ENCODE results near the gene IFRD2. TPM values are rescaled to one million over a fixed set of nuclear protein-coding genes. Genes with fewer than 3 reads are reported as not detected.

IFRD2 gene
- total and polyA plus RNA-seq, 2 of the 13 experiments (the other 11 are each of a cell fraction or from before 2014, with no cell fraction given) = 32.8 to 96.1 TPM

DNA sequence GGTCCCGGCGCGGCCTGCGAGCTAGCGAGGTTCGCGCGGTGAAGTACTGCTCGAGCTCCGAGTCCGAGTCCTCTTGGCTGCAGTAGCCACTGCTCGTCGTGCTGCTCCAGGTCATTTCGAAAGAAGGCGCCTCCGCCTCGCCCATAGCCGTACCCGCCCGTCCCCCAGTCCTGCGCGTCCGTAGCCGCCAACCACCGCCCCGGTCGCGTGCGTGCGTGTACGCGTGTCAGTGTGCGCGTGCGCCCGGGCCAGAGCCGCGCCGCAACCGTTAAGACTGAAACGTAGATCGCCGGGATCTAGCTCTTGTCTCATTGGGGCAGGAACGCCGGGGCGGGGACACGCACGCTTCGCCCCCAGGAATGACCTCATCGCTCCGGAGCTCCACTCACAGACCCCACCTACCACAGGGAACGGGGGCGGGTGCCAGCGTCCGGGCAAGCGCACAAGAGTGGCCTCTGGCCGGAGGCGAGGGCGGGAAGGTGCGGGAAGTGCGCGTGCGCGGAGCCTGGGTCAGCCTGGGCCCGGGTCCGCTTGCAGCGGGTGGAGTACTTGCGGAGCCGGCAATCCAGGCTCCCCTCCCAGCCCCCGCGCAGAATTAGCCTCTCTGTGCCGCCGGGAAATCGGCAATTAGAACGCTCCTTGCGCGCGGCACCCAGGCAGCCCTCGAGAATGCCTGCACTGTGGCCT lies 45.1 kb upstream of the IFRD2 start (continued):
- TF ChIP-seq PRDM15 (CRISPR knock-in tag; IDR thresholded peaks at IDR 0.05) (0 out of 2 replicates have a peak, but pooled peaks have one; percentile 47), MTF2 (CRISPR knock-in tag; IDR thresholded peaks at IDR 0.05; ENCODE audit: borderline replicate concordance) (0 out of 2 replicates have a peak, but pooled peaks have one; percentile 62), STAT6 (CRISPR knock-in tag; IDR thresholded peaks at IDR 0.05; ENCODE audit: borderline replicate concordance) (peak; percentile 81; the same call in 1 of the 2 replicates), HMGA1 (CRISPR knock-in tag; conservative IDR thresholded peaks at IDR 0.05) (no peak), SOX6 (IDR thresholded peaks at IDR 0.05) (no peak), SOX6 (CRISPR knock-in tag; IDR thresholded peaks at IDR 0.05) (peak; percentile 66; the same call in 1 of the 2 replicates), ZBTB8A (CRISPR knock-in tag; IDR thresholded peaks at IDR 0.05; ENCODE audit: borderline replicate concordance, low read depth) (no peak), AKAP8 (CRISPR knock-in tag; IDR thresholded peaks at IDR 0.05) (0 out of 2 replicates have a peak, but pooled peaks have one; percentile 52), ZNF264 (CRISPR knock-in tag; IDR thresholded peaks at IDR 0.05) (no peak), MXI1 (IDR thresholded peaks at IDR 0.05; ENCODE audit: borderline replicate concordance, low read depth, low read length) (peak; percentile 92; the same call in 2 of the 3 replicates), RERE (CRISPR knock-in tag; IDR thresholded peaks at IDR 0.05; ENCODE audit: low read depth) (no peak)
- TF ChIP-seq, protein P1, sequence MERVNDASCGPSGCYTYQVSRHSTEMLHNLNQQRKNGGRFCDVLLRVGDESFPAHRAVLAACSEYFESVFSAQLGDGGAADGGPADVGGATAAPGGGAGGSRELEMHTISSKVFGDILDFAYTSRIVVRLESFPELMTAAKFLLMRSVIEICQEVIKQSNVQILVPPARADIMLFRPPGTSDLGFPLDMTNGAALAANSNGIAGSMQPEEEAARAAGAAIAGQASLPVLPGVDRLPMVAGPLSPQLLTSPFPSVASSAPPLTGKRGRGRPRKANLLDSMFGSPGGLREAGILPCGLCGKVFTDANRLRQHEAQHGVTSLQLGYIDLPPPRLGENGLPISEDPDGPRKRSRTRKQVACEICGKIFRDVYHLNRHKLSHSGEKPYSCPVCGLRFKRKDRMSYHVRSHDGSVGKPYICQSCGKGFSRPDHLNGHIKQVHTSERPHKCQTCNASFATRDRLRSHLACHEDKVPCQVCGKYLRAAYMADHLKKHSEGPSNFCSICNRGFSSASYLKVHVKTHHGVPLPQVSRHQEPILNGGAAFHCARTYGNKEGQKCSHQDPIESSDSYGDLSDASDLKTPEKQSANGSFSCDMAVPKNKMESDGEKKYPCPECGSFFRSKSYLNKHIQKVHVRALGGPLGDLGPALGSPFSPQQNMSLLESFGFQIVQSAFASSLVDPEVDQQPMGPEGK (CRISPR knock-in tag; IDR thresholded peaks at IDR 0.05) = peak; percentile 75; the same call in 1 of the 2 replicates
- TF ChIP-seq, protein P2, sequence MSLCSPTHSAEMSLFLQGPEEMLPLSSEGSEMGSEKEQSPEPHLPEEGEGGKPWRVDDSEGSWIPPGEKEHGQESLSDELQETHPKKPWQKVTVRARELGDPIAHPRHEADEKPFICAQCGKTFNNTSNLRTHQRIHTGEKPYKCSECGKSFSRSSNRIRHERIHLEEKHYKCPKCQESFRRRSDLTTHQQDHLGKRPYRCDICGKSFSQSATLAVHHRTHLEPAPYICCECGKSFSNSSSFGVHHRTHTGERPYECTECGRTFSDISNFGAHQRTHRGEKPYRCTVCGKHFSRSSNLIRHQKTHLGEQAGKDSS (CRISPR knock-in tag; IDR thresholded peaks at IDR 0.05; ENCODE audit: borderline replicate concordance, low read depth) = 0 out of 2 replicates have a peak, but pooled peaks have one; percentile 73

All from HepG2 (cell line).